Measurements from ENCODE around the gene FZD8.

FZD8 gene

DNA sequence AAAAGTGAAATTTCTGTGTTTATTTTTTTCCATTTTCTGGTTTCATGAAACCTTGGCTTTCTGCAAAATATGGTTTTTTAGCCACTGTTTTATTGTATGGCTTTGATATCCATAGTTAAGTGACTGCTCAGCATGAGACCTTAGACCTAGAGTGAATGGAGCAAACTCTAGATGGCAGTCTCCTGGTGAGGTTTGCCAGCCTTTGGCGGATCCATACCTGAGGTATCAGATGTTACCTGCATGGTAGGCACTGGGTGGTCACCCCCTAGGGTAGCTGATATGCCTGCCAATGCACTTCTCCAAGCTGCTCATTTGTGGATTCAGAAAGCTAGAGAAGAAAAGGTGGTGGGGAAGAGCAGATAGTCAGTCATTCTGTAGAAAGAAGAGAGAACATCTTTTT lies 17.4 kb upstream of the FZD8 start:
- no peak for DNase-seq (ENCODE audit: low spot score)
- POLR2A ChIA-PET (ENCODE audit: low non-redundant PET): no interaction called here
- no peak overlapping the region for H3K27ac ChIP-seq
- TF ChIP-seq, protein P1, sequence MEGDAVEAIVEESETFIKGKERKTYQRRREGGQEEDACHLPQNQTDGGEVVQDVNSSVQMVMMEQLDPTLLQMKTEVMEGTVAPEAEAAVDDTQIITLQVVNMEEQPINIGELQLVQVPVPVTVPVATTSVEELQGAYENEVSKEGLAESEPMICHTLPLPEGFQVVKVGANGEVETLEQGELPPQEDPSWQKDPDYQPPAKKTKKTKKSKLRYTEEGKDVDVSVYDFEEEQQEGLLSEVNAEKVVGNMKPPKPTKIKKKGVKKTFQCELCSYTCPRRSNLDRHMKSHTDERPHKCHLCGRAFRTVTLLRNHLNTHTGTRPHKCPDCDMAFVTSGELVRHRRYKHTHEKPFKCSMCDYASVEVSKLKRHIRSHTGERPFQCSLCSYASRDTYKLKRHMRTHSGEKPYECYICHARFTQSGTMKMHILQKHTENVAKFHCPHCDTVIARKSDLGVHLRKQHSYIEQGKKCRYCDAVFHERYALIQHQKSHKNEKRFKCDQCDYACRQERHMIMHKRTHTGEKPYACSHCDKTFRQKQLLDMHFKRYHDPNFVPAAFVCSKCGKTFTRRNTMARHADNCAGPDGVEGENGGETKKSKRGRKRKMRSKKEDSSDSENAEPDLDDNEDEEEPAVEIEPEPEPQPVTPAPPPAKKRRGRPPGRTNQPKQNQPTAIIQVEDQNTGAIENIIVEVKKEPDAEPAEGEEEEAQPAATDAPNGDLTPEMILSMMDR (conservative IDR thresholded peaks at IDR 0.05; ENCODE audit: low read depth): no peak
- CTCF ChIA-PET: interaction anchor here (0.7 kb wide), 1 partner anchor 51 kb away, joined by 3 read pairs; no protein-coding TSS in a partner anchor

DNA sequence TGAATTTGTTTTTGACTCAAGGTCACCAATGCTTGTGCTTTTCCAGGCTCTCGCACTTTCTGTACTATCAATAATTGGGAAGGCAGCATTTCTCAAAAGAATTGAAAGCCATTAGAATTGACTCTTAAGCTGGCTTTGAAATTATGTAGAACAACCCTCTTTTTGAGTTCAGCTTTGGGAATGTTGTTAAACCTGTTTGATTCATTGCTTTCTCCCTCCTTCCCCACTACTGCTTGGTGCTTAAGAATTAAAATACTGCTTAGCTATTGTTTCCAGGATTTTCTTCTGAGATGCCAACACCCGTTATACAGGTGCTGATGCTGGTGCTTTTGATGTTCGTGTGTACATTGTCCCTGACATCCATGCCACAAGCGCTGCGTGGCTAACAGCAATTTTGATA lies 15.5 kb upstream of the FZD8 start:
- ChIA-PET CTCF (interaction anchor here (0.6 kb wide), 1 partner anchor 18 kb away, joined by 6 read pairs; no protein-coding TSS in a partner anchor), POLR2A (ENCODE audit: low non-redundant PET) (no interaction called here)
- H3K27ac ChIP-seq: no peak overlapping the region
- no peak for DNase-seq (ENCODE audit: low spot score)
- TF ChIP-seq, protein P1 (conservative IDR thresholded peaks at IDR 0.05; ENCODE audit: low read depth): no peak

DNA sequence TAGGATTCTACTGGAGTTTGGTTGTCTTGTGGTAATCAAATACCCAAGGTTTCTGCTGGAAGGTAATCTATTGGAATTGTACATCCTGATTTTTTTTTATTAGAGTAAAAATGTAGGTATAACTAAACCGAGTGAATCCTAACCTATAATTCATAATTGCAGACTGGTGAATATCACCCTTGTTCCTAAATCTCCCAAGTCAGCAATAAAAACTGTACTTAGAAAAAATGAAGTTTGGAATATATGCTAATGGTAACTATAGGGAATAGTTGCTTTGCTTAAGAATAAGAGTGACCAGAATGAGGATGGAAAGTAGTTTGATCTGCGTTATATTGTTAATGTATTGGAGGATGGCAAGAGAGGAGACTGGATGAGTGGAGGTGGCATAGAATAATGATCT lies 10.7 kb upstream of the FZD8 start:
- CTCF ChIA-PET: interaction anchor here (0.6 kb wide), 1 partner anchor 473 kb away, joined by 3 read pairs; no protein-coding TSS in a partner anchor
- TF ChIP-seq, protein P1 (conservative IDR thresholded peaks at IDR 0.05; ENCODE audit: low read depth): no peak
- no peak overlapping the region for H3K27ac ChIP-seq
- no peak for DNase-seq (ENCODE audit: low spot score)
- POLR2A ChIA-PET (ENCODE audit: low non-redundant PET): no interaction called here

DNA sequence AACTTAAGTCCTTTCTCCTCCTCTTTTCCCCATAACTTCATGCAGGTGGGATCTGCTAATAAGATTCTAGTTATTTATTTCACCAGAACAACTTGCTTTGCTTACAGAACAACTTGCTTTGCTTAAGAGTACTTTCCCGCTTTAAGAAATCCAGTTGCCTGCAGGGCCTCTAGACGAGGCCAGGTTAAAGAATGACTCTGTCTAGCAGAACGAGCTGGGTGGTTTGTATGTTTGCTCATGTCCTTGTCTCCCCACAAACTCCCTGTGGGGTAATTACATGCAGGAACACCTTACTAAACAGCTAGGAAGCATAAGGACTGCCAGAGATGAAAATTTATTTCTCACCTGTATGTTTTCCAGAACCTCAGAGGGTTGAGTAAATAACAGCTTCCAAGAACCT lies 8.8 kb upstream of the FZD8 start:
- DNase-seq (ENCODE audit: low spot score): no peak
- no peak overlapping the region for H3K27ac ChIP-seq
- ChIA-PET POLR2A (ENCODE audit: low non-redundant PET) (no interaction called here), CTCF (no interaction called here)
- TF ChIP-seq, protein P1 (conservative IDR thresholded peaks at IDR 0.05; ENCODE audit: low read depth): no peak

DNA sequence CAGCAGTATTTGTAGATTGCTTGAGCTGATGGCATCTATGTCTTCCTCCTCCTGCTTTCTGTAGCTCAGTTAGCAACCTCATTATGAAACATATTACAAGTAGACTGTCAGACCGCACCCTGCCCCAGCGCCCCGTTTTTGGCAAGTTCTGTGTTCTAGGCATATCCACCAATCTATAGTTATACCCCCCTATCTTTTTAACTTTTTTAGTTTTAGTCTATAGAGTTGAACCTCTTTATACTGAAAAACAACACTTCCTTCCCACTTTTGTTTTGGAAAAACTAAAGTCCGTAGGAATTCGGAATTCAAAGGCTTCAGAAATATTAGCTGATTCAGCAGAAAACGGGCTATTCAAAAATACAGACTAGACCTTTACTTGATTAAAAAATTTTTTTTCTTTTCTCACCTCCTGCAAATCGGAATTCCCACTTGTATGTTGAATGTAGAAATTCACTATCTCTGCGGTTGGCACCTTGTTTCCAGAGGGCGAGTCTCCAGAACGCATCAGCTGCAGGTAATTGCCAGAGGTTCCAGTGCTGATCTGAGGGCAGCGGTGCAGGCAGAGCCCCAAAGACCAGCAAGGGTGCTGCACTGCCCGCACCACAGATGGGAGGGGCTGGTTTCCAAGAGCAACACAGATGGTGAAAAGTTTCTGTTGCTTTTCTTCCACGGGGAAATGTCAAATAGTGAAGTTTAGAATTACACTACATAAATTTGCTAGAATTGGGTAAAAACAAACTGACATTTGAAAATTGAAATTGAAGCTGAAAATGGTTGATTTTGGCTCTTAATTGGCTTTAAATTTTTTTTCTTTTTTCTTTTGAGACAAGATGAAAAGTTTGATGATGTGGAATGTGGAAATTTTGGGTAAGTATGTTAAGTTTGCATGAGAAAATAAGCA lies 2.2 kb upstream of the FZD8 start:
- CTCF ChIA-PET: interaction anchor here (0.7 kb wide), 1 partner anchor 229 kb away, joined by 3 read pairs; no protein-coding TSS in a partner anchor
- no peak for DNase-seq (ENCODE audit: low spot score)
- POLR2A ChIA-PET (ENCODE audit: low non-redundant PET): no interaction called here
- H3K27ac ChIP-seq: no peak overlapping the region
- TF ChIP-seq, protein P1 (conservative IDR thresholded peaks at IDR 0.05; ENCODE audit: low read depth): no peak

DNA sequence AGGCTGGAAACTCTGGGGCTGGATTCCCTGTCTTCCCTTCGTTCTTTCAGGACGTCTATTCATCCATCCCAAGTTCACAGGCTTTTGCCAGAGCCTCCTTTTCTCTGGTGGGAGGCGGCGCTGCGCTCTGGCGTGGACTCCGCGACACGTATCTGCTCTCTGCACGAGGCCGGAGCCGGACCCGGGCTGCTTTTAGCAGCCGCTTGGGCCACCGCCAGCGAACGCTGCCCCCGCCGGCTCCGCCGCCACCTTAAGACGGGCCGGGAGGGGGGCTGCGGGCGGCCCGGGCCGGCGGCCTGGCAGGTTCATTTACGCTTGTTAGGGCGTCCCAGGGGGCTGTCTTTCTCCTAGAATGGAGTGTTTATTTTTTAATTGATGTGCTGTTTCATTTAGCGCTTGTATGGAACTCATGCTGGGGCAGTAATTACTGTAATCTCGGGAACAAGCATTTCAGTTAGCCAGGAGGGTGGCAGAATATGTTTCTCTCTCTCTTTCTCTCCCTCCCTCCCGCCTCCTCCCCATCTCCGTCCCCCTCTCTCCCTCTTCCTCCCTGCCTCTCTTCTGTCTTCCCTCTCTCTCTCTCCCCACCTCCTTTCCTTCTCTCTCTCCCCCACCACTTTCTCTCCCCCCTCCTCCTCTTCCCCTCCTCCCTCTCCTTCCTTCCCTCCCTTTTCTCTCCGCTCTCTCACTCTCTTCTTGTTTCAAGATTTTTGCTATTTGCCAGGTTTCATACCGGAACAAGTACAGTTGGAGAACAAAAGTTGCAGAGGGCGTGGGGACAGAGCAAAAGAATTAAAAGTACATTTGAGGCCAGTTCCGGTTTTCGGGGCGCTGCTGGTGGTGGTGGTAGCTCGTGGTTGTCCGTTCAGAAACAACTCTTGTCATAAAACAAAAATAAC lies 1.3 kb upstream of the FZD8 start:
- peak; percentile 20 for DNase-seq (ENCODE audit: low spot score)
- H3K27ac ChIP-seq: no peak overlapping the region
- ChIA-PET POLR2A (ENCODE audit: low non-redundant PET) (no interaction called here), CTCF (no interaction called here)
- TF ChIP-seq, protein P1 (conservative IDR thresholded peaks at IDR 0.05; ENCODE audit: low read depth): no peak

Data from RWPE1 (cell line).